Activated B cell treated with CpG ODN at 0.5 μM for 24 hours (primary cell): ENCODE measurements around the gene BMP2. TPM values are rescaled to one million over a fixed set of nuclear protein-coding genes. Genes with fewer than 3 reads are reported as not detected.

Source experiments
- ATAC-seq: fragments of 200-7000 bp; cut with Tn5 transposase; one replicate; pipeline ENCODE4 v1.10.0; 2021; ENCODE audit warnings: low read depth, mild to moderate bottlenecking, moderate library complexity
- CTCF ChIA-PET: fragments of 350-600 bp; sonication (Branson Sonifier 250); formaldehyde crosslinking; loops from one replicate; lab custom pipeline; 2021; ENCODE audit warnings: antibody characterized with exemption; lab: Charles Lee
- POLR2A ChIA-PET: fragments of 350-600 bp; sonication (Branson Sonifier 250); formaldehyde crosslinking; loops from one replicate; lab custom pipeline; 2021; ENCODE audit warnings: antibody characterized with exemption; lab: Charles Lee
- DNase-seq: peaks from one replicate; pipeline ENCODE4 v3.0.0; 2022
- H3K27ac Mint-ChIP-seq: one replicate; pipeline ENCODE4 v1.8.0; 2020; ENCODE audit warnings: mixed read lengths
- H3K27me3 Mint-ChIP-seq: one replicate; pipeline ENCODE4 v1.8.0; 2021; ENCODE audit warnings: mixed read lengths
- H3K36me3 Mint-ChIP-seq: one replicate; pipeline ENCODE4 v1.8.0; 2021; ENCODE audit warnings: low read depth, mixed read lengths
- H3K4me1 Mint-ChIP-seq: one replicate; pipeline ENCODE4 v1.8.0; 2021; ENCODE audit warnings: mixed read lengths
- H3K4me3 Mint-ChIP-seq: one replicate; pipeline ENCODE4 v1.8.0; 2020; ENCODE audit warnings: mild to moderate bottlenecking, mixed read lengths
- H3K9me3 Mint-ChIP-seq: one replicate; pipeline ENCODE4 v1.8.0; 2020; ENCODE audit warnings: mixed read lengths
- intact Hi-C: fragments of 100-400 bp; cut with micrococcal nuclease; formaldehyde crosslinking; loops from one replicate; pipeline ENCODE4 v1.15.1; 2024
- total RNA-seq: library from RNA; stranded (reverse); gene quantifications from 2 replicates; pipeline ENCODE4 v1.2.3, GENCODE V29; 2022
- TF ChIP-seq, protein P1 (sequence below): fragments of 200-600 bp; IDR thresholded peaks from one replicate; pipeline ENCODE4 v1.8.0; 2022; ENCODE audit warnings: antibody characterized with exemption, mild to moderate bottlenecking

Gene BMP2
- total RNA-seq, 1 donor from 2014 or later = not detected

DNA sequence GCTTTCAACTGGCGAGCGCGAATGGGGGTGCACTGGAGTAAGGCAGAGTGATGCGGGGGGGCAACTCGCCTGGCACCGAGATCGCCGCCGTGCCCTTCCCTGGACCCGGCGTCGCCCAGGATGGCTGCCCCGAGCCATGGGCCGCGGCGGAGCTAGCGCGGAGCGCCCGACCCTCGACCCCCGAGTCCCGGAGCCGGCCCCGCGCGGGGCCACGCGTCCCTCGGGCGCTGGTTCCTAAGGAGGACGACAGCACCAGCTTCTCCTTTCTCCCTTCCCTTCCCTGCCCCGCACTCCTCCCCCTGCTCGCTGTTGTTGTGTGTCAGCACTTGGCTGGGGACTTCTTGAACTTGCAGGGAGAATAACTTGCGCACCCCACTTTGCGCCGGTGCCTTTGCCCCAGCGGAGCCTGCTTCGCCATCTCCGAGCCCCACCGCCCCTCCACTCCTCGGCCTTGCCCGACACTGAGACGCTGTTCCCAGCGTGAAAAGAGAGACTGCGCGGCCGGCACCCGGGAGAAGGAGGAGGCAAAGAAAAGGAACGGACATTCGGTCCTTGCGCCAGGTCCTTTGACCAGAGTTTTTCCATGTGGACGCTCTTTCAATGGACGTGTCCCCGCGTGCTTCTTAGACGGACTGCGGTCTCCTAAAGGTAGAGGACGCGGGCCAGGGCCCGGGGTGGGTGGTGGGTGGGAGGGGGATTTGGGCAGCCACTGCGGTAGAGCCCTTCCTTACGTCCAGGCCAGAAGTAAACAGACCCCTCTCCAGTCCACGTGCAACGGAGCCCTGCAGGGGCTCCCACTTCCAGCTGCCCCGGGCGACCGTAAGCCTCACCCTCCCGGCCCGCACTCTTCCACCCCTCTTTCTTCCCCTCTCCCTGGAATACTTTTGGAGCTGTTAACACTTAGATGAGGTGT lies 998 bp downstream of the BMP2 start:
- ATAC-seq = no peak
- Mint-ChIP-seq H3K4me3 (peak overlapping the region; percentile 41), H3K36me3 (no peaks in the 10 kb centered on the region), H3K9me3 (no peaks in the 10 kb centered on the region), H3K27me3 (peaks cover 40% of the 10 kb centered on the region), H3K27ac (no peak overlapping the region), H3K4me1 (peaks cover 11% of the 10 kb centered on the region)
- TF ChIP-seq, protein P1, sequence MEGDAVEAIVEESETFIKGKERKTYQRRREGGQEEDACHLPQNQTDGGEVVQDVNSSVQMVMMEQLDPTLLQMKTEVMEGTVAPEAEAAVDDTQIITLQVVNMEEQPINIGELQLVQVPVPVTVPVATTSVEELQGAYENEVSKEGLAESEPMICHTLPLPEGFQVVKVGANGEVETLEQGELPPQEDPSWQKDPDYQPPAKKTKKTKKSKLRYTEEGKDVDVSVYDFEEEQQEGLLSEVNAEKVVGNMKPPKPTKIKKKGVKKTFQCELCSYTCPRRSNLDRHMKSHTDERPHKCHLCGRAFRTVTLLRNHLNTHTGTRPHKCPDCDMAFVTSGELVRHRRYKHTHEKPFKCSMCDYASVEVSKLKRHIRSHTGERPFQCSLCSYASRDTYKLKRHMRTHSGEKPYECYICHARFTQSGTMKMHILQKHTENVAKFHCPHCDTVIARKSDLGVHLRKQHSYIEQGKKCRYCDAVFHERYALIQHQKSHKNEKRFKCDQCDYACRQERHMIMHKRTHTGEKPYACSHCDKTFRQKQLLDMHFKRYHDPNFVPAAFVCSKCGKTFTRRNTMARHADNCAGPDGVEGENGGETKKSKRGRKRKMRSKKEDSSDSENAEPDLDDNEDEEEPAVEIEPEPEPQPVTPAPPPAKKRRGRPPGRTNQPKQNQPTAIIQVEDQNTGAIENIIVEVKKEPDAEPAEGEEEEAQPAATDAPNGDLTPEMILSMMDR = no peak
- CTCF ChIA-PET = no interaction called here
- DNase-seq = no peak
- intact Hi-C loops = loop anchor here (5.0 kb wide), 1 partner anchor 1089 kb away; no protein-coding TSS in a partner anchor
- POLR2A ChIA-PET = no interaction called here

DNA sequence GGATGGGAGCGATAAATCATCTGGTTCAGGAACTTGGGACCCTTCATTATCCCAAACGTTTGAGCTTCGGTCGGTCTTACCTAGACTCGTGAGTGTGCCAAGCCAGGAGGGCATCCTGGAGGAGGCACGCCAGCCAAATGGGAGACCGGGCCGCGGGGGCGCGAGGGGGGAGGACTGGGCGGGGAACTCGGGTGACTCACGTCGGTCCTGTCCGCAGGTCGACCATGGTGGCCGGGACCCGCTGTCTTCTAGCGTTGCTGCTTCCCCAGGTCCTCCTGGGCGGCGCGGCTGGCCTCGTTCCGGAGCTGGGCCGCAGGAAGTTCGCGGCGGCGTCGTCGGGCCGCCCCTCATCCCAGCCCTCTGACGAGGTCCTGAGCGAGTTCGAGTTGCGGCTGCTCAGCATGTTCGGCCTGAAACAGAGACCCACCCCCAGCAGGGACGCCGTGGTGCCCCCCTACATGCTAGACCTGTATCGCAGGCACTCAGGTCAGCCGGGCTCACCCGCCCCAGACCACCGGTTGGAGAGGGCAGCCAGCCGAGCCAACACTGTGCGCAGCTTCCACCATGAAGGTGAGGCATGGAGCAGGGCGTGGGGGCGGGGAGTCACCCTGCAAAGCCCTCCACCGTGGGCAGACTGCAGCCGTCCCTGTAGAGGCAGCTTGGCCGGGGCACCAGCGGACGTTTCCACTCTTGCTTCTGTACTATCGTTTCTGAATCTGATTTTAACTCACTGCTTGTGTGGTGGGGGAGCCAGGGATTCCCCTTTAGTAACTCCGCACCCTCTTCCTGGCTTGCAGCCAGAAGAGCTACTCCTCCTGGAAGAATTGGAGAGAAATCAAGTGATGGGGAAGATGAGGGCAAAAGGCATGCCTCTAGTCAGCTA lies 2.7 kb downstream of the BMP2 start:
- DNase-seq (no peak), ATAC-seq (no peak)
- Mint-ChIP-seq H3K4me3 (no peak overlapping the region), H3K36me3 (no peaks in the 10 kb centered on the region), H3K27ac (no peak overlapping the region), H3K9me3 (no peaks in the 10 kb centered on the region), H3K4me1 (peaks cover 11% of the 10 kb centered on the region), H3K27me3 (peaks cover 35% of the 10 kb centered on the region)
- intact Hi-C loops = loop anchor here (5.0 kb wide), 1 partner anchor 1087 kb away; no protein-coding TSS in a partner anchor
- CTCF ChIA-PET = no interaction called here
- TF ChIP-seq, protein P1 = no peak
- POLR2A ChIA-PET = interaction anchor here (0.5 kb wide), 1 partner anchor 103 kb away, joined by 7 read pairs; no protein-coding TSS in a partner anchor

DNA sequence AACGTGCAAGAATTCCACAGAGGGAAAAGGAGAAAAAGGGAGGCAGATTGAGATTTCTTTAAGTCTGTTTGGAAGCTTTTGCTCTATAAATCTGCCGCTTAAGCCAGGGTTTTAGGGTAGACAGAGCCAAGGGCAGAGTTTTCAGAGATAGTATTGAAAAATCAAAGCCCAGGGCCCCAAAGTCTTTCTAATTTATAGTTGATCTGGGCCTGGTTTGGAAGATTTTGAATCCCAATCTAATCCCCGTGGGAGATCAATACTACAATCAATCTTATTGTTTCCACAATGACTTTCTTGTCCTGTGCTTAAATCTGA lies 3.3 kb downstream of the BMP2 start:
- Mint-ChIP-seq H3K36me3 (no peaks in the 10 kb centered on the region), H3K9me3 (no peaks in the 10 kb centered on the region), H3K27ac (no peak overlapping the region), H3K4me1 (peaks cover 11% of the 10 kb centered on the region), H3K4me3 (no peak overlapping the region), H3K27me3 (peaks cover 34% of the 10 kb centered on the region)
- POLR2A ChIA-PET = no interaction called here
- intact Hi-C loops = no loop called here
- DNase-seq (no peak), ATAC-seq (no peak)
- TF ChIP-seq, protein P1 = no peak
- CTCF ChIA-PET = no interaction called here

DNA sequence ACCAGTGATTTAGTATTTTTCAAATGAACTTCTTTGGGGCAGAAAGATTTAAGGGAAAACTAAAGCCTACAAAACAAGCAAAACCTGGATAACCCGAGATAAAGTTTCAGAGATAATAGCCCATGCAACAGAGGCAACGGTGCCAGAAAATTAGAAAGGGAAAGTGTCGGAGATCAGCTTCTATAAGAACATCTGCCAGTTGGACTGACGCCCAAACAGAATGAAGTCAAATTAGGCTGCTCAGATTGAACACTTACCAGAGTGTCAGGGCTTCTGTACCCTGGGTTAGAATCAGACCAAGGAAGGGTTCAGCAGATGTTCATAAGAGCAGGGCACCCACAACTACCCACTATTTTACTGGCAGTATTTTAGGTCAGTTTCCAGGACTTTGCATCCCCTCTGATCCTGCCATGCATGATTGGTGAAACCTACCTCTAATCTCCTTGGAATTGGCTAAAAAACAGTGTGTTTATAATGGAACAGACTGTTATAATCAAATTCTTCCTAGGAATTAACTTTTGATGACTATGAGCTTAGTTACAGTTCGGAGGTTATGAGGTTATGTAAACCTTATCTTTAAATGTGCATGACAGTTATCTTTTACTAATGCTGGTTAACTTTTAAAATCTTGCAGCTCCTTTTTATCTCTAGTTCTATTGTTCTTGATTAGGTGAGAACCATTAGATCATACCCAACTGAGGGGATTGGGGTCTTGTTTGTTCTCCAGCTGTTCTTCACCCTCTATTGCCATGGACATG lies 13.1 kb downstream of the BMP2 start:
- Mint-ChIP-seq H3K36me3 (no peaks in the 10 kb centered on the region), H3K9me3 (no peaks in the 10 kb centered on the region), H3K4me3 (no peak overlapping the region), H3K27ac (no peak overlapping the region), H3K4me1 (no peaks in the 10 kb centered on the region), H3K27me3 (no peaks in the 10 kb centered on the region)
- ChIA-PET POLR2A (no interaction called here), CTCF (no interaction called here)
- ATAC-seq = no peak
- no peak for DNase-seq
- intact Hi-C loops = no loop called here
- TF ChIP-seq, protein P1 = no peak
